PC-9 (cell line): Measurements from ENCODE around the gene FDPS. TPM values are rescaled to one million over a fixed set of nuclear protein-coding genes. Genes with fewer than 3 reads are reported as not detected.

Experiments used
- Bru-seq: library from RNA; stranded (reverse); fragments of 400-500 nt; gene quantifications from one replicate; lab custom pipeline; 2021; lab: Mats Ljungman, UMichigan
- BruChase-seq, 2 experiments: library from RNA; stranded (reverse); fragments of 400-500 nt; gene quantifications; one replicate each; lab custom pipeline; 2021; lab: Mats Ljungman, UMichigan
- BruUV-seq: library from RNA; stranded (reverse); fragments of 400-500 nt; replicated peaks from 2 replicates; lab custom pipeline; 2021; lab: Mats Ljungman, UMichigan
- CTCF ChIA-PET: fragments of 300-600 bp; sonication (Branson Sonifier 250); formaldehyde crosslinking; loops from one replicate; lab custom pipeline; 2022; ENCODE audit warnings: antibody characterized with exemption; lab: Charles Lee
- POLR2A ChIA-PET: fragments of 300-600 bp; sonication (Branson Sonifier 250); formaldehyde crosslinking; loops from one replicate; lab custom pipeline; 2022; ENCODE audit warnings: antibody characterized with exemption; ENCODE audit not compliant: unreplicated experiment; lab: Charles Lee
- DNase-seq, 2 experiments: peaks; one replicate each; pipeline versions ENCODE4 v3.0.0 to v3.0.0-alpha.2; 2015 to 2022; ENCODE audit warnings: mixed read lengths in 1 of 2
- H2AFZ ChIP-seq: fragments of 200-600 bp; sonication (generic); 2 replicates; pipeline ENCODE4 v1.8.1; 2017; ENCODE audit warnings: antibody characterized with exemption
- H3F3A ChIP-seq: fragments of 200-600 bp; sonication (generic); 2 replicates; pipeline ENCODE4 v1.8.1; 2017; ENCODE audit warnings: antibody characterized with exemption, mild to moderate bottlenecking, low read depth; ENCODE audit not compliant: insufficient read depth
- H3K27ac ChIP-seq: fragments of 200-600 bp; sonication (generic); 2 replicates; pipeline ENCODE4 v1.6.1; 2016; ENCODE audit warnings: mixed run types
- H3K27me3 ChIP-seq: fragments of 200-600 bp; sonication (generic); 2 replicates; pipeline ENCODE4 v1.6.1; 2016; ENCODE audit warnings: low read depth, mixed run types; ENCODE audit not compliant: insufficient read depth
- H3K36me3 ChIP-seq: fragments of 200-600 bp; sonication (generic); 2 replicates; pipeline ENCODE4 v1.6.1; 2016; ENCODE audit warnings: low read depth, mixed run types
- H3K4me1 ChIP-seq: fragments of 200-600 bp; sonication (generic); replicated peaks from 2 replicates; pipeline ENCODE4 v1.6.1; 2016; ENCODE audit warnings: mixed run types; ENCODE audit not compliant: insufficient read depth
- H3K4me2 ChIP-seq: fragments of 200-600 bp; sonication (generic); 2 replicates; pipeline ENCODE4 v1.6.1; 2017; ENCODE audit warnings: mixed run types
- H3K4me3 ChIP-seq: fragments of 200-600 bp; sonication (generic); 2 replicates; pipeline ENCODE4 v1.6.1; 2016; ENCODE audit warnings: mixed run types
- H3K79me2 ChIP-seq: fragments of 200-600 bp; sonication (generic); 2 replicates; pipeline ENCODE4 v1.6.1; 2017; ENCODE audit warnings: low read depth, mixed run types
- H3K9me2 ChIP-seq: fragments of 200-600 bp; sonication (generic); 2 replicates; pipeline ENCODE4 v1.8.1; 2017; ENCODE audit warnings: mild to moderate bottlenecking; ENCODE audit not compliant: insufficient read depth
- H3K9me3 ChIP-seq: fragments of 200-600 bp; sonication (generic); 2 replicates; pipeline ENCODE4 v1.8.1; 2016; ENCODE audit warnings: low read depth; ENCODE audit not compliant: insufficient read depth
- H4K20me1 ChIP-seq: fragments of 200-600 bp; sonication (generic); 2 replicates; pipeline ENCODE4 v1.8.1; 2017; ENCODE audit not compliant: insufficient read depth
- EZH2 ChIP-seq: fragments of 200-600 bp; sonication (generic); IDR thresholded peaks from 2 replicates; pipeline ENCODE4 v1.8.0; 2017; ENCODE audit warnings: antibody characterized with exemption, low read depth
- intact Hi-C: fragments of 100-400 bp; cut with micrococcal nuclease; formaldehyde crosslinking; loops from one replicate; pipeline ENCODE4 v1.10.0; 2022; ENCODE audit not compliant: unreplicated experiment
- long read RNA-seq: library from polyadenylated mRNA; stranded (forward); transcript quantifications from one replicate; pipeline ENCODE4 v2.0.0, GENCODE V29; 2022
- total RNA-seq: library from RNA; stranded (reverse); gene quantifications from 2 replicates; pipeline ENCODE4 v1.2.3, GENCODE V29; 2021
- TF ChIP-seq, protein P1 (sequence below): fragments of 200-600 bp; sonication (generic); conservative IDR thresholded peaks from 2 replicates; pipeline ENCODE4 v1.6.1; 2017; ENCODE audit warnings: mixed run types, antibody characterized with exemption, mild to moderate bottlenecking, moderate library complexity

FDPS gene
- total RNA-seq (397 and 568 TPM in 2 replicates), Bru-seq, nascent RNA (percentile 97 among the genes with signal in this experiment), BruChase-seq, experiment 1, labeled RNA remaining after a 2-hour chase (percentile 98 among the genes with signal in this experiment), BruChase-seq, experiment 2, labeled RNA remaining after a 6-hour chase (percentile 97 among the genes with signal in this experiment)
- long read RNA-seq, transcript FDPS-221 (10 exons, 1,198 nt) = minor isoform, 38 of 695 reads
- long read RNA-seq, transcript FDPS-206 (10 exons, 1,178 nt) = major isoform, 236 of 695 reads
- long read RNA-seq, transcript FDPS-203 (10 exons, 1,256 nt) = minor isoform, 176 of 695 reads
- long read RNA-seq, transcript FDPS-202 (11 exons, 1,431 nt) = minor isoform, 26 of 695 reads
- long read RNA-seq, partial matches to known transcripts = 46 of 695 reads
- long read RNA-seq, other reads (novel, unspliced or antisense) = 156 of 695 reads

DNA sequence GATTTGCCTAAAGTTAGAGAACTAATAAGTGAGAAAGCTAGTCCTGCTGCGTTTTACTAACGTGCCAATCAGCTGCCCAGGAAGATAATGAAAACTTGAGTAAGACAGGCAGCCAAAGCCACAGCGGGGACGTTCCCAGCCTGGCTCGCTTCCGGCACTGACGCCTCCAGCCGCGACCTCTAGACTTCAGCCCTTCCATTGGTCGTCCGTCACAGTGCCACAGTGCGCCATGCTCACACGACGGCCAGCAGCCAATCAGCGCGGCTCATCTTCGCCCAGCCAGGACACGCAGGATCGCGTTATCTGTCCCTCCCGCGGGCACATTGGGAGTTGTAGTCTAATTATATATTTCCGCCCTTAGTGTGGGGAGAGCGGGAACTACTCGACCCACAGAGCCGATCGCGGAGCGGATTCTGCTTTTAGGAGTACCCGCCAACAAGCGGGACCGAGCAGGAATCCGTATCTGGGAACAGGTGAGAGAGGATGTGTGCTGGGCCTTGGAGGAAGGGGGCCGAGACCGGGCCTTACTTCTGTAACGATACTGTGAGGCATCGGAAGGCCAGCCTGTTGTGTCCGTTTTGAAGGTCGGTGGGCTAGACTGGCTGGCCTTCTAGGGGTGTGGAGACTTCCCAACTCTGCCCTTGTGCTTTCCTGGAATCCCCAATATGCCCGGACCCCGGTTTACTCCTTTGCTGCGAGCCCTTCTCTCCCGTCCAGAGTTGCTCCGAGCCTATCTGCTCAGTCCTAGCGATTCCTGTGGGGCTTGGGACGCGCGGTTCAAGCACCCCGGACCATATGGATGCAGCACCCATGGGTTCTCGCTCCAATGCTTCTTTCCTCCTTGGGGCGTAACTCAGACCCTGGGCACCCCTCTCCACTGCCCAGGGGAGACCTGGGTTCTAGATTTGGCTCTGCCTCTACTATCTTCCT lies at the start of gene FDPS:
TSS of gene FDPS (plus strand) at position 374 of the 930 bp plus-strand sequence. CDS start 924 bp downstream, outside the sequence.
- peaks cover 16% of the 10 kb centered on the region; the same call in 1 of the 2 replicates for H4K20me1 ChIP-seq
- peaks cover 4% of the 10 kb centered on the region for H3K36me3 ChIP-seq
- TSS peak; percentile 79 for BruUV-seq
- peak within 1 kb of the TSS; percentile 91 for H3K27ac ChIP-seq
- no peaks in the 10 kb centered on the region for H3K27me3 ChIP-seq
- POLR2A ChIA-PET = interaction anchor here (0.5 to 1.4 kb wide), 6 partner anchors 15 to 1037 kb away, joined by 3 to 24 read pairs (median 8); partner anchors contain the start of gene CLK2
- CTCF ChIA-PET = interaction anchor here (0.5 kb wide), 1 partner anchor 169 kb away, joined by 3 read pairs; no protein-coding TSS in a partner anchor
- peaks cover 16% of the 10 kb centered on the region for H3F3A ChIP-seq
- H3K79me2 ChIP-seq = peaks cover 44% of the 10 kb centered on the region
- no peak for TF ChIP-seq EZH2
- TF ChIP-seq, protein P1, sequence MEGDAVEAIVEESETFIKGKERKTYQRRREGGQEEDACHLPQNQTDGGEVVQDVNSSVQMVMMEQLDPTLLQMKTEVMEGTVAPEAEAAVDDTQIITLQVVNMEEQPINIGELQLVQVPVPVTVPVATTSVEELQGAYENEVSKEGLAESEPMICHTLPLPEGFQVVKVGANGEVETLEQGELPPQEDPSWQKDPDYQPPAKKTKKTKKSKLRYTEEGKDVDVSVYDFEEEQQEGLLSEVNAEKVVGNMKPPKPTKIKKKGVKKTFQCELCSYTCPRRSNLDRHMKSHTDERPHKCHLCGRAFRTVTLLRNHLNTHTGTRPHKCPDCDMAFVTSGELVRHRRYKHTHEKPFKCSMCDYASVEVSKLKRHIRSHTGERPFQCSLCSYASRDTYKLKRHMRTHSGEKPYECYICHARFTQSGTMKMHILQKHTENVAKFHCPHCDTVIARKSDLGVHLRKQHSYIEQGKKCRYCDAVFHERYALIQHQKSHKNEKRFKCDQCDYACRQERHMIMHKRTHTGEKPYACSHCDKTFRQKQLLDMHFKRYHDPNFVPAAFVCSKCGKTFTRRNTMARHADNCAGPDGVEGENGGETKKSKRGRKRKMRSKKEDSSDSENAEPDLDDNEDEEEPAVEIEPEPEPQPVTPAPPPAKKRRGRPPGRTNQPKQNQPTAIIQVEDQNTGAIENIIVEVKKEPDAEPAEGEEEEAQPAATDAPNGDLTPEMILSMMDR = no peak
- DNase-seq = peak; percentile 97
- H3K4me3 ChIP-seq = peak within 1 kb of the TSS; percentile 88
- peak within 1 kb of the TSS; percentile 73 for H2AFZ ChIP-seq
- H3K9me2 ChIP-seq = 0 out of 2 replicates have a peak, but pooled peaks cover 6% of the 10 kb centered on the region
- no peaks in the 10 kb centered on the region for H3K9me3 ChIP-seq
- peaks cover 26% of the 10 kb centered on the region for H3K4me1 ChIP-seq
- H3K4me2 ChIP-seq = peak within 1 kb of the TSS; percentile 91
- intact Hi-C loops = loop anchor here (1.0 to 5.0 kb wide), 3 partner anchors 15 to 46 kb away; partner anchors contain the start of genes CLK2 and SCAMP3

- intact Hi-C loops = loop anchor here (5.0 kb wide), 2 partner anchors 47 to 62 kb away; partner anchors contain the start of genes FDPS and RUSC1
- CTCF ChIA-PET = interaction anchor here (0.6 to 0.8 kb wide), 2 partner anchors 9 to 325 kb away, joined by 3 to 5 read pairs; no protein-coding TSS in a partner anchor
- Histone ChIP-seq H3K9me3 (no peaks in the 10 kb centered on the region), H3K36me3 (peaks cover 9% of the 10 kb centered on the region; the same call in 1 of the 2 replicates), H3K79me2 (peaks cover 19% of the 10 kb centered on the region), H3F3A (peaks cover 59% of the 10 kb centered on the region), H3K27me3 (no peaks in the 10 kb centered on the region), H3K9me2 (no peaks in the 10 kb centered on the region), H3K4me1 (peaks cover 18% of the 10 kb centered on the region), H3K4me3 (no peak overlapping the region), H2AFZ (no peak overlapping the region), H3K4me2 (peak overlapping the region; percentile 99), H3K27ac (no peak overlapping the region), H4K20me1 (no peaks in the 10 kb centered on the region)
- BruUV-seq = no TSS peak
- DNase-seq = no peak
- TF ChIP-seq EZH2 = no peak
- TF ChIP-seq, protein P1 = no peak
- POLR2A ChIA-PET = no interaction called here
Measured at GRCh38 chr1:155260276-155260675, 48.4 kb upstream of the FDPS start.
